Stimulated activated CD8-positive, alpha-beta memory T cell treated with anti-CD3 and anti-CD28 coated beads, Interleukin-4, amount 100 ng/mL, for 1 hour (primary cell): ENCODE data around the gene CTSA.
"Not testable (repeated sequence)": the region's sequence is repeated elsewhere in the genome, so short reads cannot be mapped to it uniquely, and the experiment has no call there.

ENCODE experiments used
- DNase-seq, 2 donors: peaks; one replicate each; pipeline ENCODE4 v3.0.0-alpha.2; 2020; ENCODE audit warnings: low read depth in 2 of 2, low spot score in 1 of 2

Gene CTSA

DNA sequence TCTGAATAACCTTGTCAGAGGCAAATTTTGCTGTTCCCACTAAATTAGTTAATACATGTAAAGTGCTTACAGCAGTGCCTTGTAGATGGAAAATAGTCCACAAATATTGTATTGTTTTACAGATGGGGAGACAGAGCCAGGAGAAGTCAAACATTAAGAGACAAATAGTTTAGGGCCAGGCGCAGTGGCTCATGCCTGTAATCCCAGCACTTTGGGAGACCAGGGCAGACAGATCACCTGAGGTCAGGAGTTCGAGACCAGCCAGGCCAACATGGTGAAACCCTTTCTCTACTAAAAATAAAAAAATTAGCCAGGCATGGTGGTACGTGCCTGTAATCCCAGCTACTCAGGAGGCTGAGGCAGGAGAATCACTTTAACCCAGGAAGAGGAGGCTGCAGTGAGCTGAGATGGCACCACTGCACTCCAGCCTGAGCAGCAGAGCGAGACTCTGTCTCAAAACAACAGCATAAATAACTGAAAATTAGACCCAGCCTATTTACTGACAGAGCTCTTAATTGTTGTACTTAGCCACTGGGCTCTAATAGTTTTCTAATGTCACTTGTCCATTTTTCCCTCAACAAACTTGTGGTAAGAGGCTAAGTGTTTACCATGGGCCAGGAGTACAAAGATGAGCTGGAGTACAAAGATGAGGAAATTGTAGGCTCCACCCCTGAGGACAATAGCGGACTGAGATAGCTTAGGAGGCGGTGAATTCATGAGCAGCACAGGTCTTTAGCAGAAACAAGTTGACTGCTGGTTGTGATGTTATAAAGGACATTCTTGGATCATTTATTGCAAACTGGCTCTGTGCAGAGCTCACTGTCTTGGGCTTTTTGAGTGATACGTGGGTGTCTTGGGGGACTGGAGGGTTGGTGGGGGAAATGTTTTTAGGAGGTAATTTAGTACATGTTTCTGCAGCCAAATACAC is 27.3 kb upstream of the CTSA start:
- no peak for DNase-seq

DNA sequence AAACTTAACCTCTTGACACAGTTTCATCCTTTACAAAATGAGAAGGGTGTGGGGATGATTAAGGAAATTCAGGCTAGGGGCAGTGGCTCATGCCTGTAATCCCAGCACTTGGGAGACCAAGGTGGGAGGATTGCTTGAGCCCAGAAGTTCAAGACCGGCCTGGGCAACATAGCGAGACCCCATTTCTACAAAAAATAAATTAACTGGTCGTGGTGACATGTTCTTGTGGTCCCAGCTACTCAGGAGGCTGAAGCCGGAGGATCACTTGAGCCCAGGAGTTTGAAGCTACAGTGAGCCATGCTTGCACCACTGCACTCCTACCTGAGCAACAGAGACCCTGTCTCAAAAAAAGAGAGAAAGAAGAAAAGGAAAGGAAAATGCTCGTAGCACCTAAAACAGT is 24.7 kb upstream of the CTSA start:
- DNase-seq, result no peak

GRCh38 chr20:45867136-45867818 is 23.9 kb upstream of the CTSA start:
- DNase-seq, result no peak

DNA sequence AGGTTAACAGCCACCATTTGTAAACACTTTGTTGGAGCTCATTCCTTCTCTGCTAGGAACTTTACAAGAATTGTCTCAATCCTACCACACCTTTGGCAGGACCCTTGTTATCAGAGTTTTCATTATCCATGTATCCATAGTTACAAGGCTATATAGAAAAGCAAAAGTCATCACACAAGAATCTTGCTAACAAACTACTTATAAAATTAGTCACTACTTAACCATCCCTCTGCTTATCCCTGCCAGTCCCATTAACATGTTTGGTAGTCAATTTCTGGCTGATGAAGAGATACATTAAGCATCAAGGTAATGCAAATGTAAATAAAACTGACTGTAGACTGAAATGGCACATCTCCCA is 23.3 kb upstream of the CTSA start:
- DNase-seq, result no peak

DNA sequence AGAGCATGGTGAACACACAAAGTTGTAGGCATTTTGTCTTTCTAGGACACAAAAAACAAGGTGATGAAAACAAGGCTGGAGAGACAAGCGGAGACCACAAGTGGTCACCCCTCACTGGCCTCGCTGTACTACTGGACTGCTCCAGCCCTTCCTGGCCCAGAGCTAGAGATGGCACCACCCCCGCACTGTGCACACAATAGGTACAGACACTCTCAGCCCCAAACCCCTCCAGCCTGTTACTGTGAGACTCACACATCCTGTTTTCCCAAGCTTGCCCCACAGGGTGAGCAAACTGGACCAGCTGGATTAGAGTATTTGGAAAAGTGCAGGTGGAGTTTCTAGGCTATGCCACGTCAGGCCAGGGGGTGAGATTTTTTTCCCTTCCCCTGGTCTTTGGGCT is 18.5 kb upstream of the CTSA start:
- DNase-seq, result no peak

GRCh38 chr20:45873409-45874103 is 17.6 kb upstream of the CTSA start:
- no peak for DNase-seq

DNA sequence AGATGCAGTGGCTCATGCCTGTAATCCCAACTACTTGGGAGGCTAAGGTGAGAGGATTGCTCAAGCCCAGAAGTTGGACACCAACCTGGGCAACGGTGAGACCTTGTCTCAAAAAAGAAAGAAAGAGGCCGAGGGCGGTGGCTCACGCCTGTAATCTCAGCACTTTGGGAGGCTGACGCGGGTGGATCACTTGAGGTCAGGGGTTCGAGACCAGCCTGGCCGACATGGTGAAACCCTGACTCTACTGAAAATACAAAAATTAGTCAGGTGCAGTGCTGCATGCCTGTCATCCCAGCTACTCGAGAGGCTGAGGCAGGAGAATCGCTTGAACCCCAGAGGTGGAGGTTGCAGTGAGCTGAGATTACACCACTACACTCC is 17.0 kb upstream of the CTSA start:
- not testable (repeated sequence) for DNase-seq

GRCh38 chr20:45874576-45874975 is 16.6 kb upstream of the CTSA start:
- DNase-seq, result no peak

GRCh38 chr20:45878076-45878761 is 12.9 kb upstream of the CTSA start:
- no peak for DNase-seq

DNA sequence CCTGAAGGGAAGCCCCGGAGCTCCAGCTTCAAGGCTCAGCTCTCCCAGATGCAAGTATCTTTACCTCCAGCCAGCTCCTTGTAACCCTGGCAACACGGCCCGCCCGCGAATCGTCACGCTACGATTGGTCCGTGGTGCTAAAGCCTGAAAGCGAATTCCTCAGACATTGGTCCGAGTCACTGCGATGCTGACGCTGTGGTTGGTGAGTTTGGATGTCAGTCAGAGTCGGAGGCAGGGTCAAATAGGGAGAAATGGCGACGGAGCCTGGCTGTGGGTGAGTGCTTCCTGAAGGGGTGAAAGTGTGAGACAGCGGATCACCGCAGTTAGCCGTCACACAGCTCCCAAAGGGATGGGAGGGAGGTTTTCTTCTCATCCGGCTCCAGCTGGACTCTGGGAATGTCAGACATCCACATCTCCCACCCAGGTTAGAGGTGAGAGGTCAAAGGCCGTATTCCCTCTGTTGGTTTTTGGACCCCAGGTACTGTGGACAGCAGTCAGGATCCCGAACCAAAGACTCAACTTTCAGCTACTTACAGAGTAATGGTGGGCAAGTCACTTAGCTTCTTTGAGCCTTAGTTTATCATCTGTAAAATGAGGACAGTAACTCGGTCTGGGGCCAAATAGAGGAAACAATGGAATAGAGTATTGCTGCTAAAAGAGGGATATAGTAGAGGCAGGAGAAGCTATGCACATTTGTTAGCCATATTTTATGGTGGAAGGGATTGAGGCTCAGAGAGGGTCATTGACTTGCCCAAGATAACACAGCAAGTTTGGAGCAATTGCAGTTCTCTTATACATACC is 9.9 kb upstream of the CTSA start, which contains the start of gene ZSWIM1:
ZSWIM1 (plus strand) TSS at position 240 of the 801 bp plus-strand sequence. CDS start 1,366 bp downstream, outside the sequence.
- peak; percentile 92 to 97 for DNase-seq

DNA sequence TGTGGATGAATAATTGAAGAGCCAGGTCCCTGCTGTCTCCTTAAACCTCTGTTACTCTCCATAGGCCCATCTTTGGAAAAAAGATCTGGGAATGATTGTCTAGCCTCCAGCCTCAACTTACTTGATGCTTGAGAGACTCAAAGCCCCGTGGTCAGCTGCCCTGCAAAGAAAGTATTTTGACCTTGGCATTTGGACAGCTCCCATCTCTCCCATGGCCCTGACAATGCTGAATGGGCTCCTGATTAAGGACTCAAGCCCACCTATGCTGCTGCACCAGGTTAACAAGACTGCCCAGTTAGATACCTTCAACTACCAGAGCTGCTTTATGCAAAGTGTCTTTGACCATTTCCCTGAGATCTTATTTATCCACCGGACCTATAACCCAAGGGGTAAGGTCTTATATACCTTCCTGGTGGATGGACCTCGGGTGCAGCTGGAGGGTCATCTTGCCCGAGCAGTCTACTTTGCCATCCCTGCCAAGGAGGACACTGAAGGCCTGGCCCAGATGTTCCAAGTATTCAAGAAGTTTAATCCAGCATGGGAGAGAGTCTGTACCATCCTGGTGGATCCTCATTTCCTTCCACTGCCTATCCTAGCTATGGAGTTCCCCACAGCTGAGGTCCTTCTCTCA is 8.6 kb upstream of the CTSA start:
- DNase-seq, result no peak

DNA sequence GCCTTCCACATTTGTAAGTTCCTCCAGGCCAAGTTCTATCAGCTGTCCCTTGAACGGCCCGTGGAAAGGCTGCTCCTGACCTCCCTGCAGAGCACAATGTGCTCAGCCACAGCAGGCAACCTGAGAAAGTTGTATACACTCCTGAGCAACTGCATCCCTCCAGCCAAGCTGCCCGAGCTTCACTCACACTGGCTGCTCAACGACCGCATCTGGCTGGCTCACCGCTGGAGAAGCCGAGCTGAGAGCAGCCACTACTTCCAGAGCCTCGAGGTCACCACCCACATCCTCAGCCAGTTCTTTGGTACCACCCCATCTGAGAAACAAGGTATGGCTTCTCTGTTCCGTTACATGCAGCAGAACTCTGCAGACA is 8.1 kb upstream of the CTSA start:
- DNase-seq, result no peak

- no peak for DNase-seq
Observed at GRCh38 chr20:45886590-45887345, 4.4 kb upstream of the CTSA start.

GRCh38 chr20:45887346-45887715 is 3.8 kb upstream of the CTSA start, which contains the start of gene SPATA25:
TSS of gene SPATA25 (minus strand) at chr20:45887622. CDS start at chr20:45887590, 32 bp downstream.
- DNase-seq, result no peak

DNA sequence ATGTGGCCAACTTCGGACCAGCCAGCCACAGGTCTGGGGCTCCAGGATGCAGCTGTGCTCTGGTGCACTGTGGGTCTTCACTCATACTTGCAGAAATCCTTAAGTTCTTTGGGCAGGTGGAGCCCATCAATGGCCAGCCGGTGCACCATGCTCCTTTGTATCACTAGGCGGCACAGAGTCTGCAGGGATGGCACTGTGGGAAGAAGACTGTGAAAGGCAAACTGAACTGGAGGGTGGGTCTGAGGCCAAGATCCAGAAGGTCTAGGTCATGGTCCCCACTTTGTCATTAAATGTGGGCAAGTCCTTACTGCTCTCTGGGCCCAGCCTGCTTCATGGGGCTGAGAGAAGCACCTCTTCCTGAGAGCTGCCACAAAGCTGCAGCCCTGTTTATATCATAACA is 2.5 kb upstream of the CTSA start:
- DNase-seq, result no peak

DNA sequence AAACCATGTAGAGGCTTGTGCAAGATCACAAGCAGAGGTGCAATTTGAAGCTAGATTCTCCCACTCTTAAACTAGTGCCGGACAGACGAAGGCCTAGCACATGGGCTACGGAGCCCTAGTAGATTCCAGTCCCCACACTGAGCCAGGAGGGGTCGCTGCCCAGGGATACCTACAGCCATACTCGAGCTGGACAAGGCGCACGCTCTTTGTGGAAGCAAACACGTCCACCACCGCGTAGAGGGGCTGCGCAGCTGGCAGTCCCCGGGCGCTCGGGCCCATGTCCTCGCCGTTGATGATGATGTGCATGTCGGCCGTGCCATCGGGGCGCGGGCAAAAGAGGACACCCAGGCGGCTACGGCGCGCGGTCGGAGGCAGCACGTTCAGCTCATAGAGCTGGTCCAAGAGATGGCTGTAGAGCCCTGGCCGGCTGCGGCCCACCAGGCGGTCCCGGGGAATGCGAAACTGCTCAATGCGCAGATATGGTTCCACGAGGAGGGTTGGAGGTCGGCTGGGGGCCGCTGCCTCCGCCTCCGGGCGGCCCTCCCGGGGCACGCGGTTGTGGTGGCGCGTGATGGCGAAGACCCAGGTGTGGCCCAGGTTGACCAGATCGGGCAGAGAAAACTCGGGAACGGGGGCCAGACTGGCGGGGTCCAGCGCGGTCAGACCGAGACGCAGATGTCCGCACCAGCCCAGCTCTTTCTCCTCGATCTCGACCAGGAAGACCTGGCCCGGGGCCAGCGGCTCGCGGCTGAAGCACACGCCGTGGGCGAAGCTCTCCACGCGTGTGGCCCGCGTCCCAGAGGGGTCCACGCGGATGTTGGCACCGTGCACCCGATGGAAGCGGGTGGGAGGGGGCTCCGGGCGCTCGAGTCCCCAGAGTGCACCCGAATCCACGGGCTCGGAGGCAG is 804 bp upstream of the CTSA start:
- no peak for DNase-seq

GRCh38 chr20:45892049-45892825 is 1.1 kb downstream of the CTSA start:
- DNase-seq, result no peak
